Measurements from ENCODE around the gene KIF6.
A peak's percentile ranks its signal among the peaks of the same experiment; 100 is the strongest.

Gene KIF6

GRCh38 chr6:39366931-39367618, 358.1 kb downstream of the KIF6 start:
- no peak for DNase-seq

GRCh38 chr6:39365281-39366074, 359.7 kb downstream of the KIF6 start:
- no peak for DNase-seq

- DNase-seq, result no peak
These were observed 361.9 kb downstream of the KIF6 start for GRCh38 chr6:39363280-39363679.

DNA sequence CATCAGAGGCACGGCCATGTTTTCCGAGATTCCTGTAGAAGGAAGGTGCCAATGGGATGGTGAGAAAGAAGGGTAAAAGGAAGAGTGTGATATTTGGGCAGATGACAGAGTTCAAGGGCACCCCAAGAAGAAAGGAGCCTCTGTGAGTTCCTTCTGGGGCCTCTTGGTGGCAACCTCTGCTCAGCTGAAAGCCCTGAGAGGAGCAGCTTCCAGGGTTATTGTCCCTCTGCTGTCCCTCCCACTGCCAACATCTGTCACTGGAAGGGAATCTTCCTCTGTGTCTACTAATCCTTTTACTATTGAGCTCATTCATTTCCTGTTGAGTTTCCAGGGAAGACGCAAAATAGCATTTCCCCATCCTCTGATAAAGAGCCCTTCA, 362.7 kb downstream of the KIF6 start:
- DNase-seq, result no peak

DNA sequence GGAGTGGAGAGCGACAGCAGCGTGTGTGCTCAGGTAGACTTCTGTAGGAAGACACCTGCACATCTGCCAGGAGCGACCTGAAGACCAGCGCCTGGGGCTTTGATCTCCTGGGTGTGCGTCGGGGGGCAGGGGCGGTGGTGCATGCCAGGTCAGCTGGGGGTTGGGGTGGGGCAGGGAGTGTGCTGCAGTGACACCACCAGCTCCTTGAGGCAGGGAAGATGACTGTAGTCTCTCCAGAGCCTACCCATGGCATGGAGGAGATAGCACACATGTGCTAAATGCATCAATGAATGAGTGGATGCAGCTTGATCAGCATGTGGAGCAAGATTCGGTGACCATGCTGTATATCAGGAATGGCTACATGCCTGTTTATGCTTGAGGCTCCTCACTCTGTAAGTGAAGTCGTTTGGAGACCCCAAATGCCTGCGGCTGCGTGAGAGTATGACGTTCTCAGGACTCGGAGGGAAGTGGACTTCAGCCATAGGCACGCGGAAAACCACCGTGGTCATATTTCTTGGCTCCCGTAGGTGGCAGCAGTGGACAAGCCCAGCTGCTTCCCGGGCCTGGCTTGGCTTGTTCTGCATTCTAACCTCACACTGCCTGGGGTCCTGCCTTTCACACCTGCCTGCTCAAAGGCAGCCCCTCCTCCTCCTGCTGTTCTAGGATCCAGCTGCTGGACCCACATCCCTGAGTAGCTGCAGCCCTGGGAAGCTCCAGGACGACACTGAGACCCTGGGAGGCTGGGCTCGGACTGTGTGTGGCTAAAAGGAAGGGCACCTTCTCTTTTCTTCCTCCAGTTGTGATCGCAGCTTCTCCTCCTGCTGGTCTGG, 363.3 kb downstream of the KIF6 start:
- peak; percentile 25 for DNase-seq

- DNase-seq, result no peak
These were observed 364.8 kb downstream of the KIF6 start for GRCh38 chr6:39360378-39360777.

GRCh38 chr6:39357998-39358686, 367.1 kb downstream of the KIF6 start:
- no peak for DNase-seq

DNA sequence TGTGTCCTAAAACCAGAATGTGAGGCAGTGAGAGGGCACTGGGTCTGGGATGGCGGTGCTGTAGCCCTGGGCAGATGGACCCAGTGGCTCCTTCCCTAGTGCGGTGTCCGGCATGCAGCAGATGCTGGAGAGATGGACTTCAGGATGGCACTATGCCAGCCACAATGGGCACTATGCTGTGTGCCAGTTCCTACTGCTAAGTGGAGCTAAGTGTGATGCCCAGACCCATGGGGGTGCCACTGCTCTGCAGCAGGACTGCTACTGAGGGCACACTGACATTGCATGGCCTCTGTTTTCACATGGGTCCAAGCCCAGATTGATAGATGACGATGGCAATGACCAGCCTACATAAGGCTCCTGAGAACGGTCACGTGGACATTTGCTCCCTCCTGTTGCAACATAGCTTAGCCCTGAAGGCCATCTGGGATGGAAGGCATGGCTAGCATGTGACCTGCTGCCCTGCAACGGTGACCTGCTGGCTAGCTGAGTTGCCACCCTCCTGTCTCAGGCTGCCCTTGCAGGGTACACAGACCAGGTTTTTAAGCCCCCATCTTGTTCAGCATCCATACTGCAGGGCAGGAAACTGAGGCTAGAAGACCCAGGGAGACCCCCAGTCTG, 371.4 kb downstream of the KIF6 start:
- DNase-seq, result no peak

- DNase-seq, result no peak
These were observed 374.3 kb downstream of the KIF6 start for GRCh38 chr6:39350723-39351505.

- DNase-seq, result no peak
These were observed 376.5 kb downstream of the KIF6 start for GRCh38 chr6:39348740-39349139.

DNA sequence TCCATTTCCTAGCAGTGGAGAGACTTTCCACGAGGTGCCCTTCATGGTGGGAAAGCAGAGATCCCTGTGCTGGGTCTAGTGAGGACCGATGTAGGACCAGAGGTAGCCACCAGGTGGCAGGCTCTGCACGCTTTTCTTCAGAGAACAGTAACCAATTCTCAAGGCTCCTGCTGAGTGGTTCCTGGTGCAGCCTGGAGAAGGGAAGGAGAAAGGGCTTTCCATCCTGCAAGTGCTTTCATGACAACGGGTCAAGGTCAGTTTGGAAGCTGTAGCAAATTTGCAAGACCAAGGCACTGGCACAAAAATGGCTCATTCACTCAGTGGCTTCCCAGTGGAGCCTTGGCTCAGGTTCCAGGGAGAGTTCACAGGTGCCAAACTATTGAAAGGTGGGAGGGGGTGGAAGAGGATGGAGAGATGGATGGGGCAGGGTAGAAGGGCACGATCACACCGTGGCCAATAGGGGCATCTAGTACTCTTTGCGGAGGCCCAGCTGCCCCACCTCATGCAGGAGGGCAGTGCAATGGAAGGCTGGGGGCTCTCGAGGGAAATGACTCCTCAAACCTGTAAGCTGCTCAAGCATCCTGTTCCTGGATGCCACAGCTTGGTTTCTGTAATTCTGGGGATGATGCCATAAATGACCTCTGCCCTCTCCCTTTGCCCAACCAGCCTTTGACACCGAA, 377.2 kb downstream of the KIF6 start:
- DNase-seq, result peak; percentile 38

DNA sequence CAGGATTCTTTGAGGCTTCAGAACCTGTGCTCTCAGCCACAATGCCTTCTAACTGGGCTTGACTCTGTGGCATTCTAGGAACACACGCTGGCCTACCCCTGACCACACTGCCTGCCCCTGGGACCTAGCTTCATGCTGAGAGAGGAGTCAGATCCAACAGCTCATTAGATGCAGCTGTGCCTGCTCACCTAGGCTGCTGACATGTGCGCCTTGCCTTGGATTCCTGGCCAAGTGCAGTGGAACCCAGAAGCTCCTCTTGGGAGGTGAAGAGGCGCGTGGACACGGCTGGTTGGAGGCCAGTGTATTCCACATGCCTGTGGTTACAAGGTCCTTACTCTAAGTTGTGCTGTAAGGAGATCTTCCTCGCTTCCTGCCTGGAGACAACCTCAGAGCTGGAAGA, 378.0 kb downstream of the KIF6 start:
- DNase-seq, result no peak

- no peak for DNase-seq
These were observed 380.4 kb downstream of the KIF6 start for GRCh38 chr6:39344821-39345280.

GRCh38 chr6:39343396-39343870, 381.8 kb downstream of the KIF6 start:
- DNase-seq, result no peak

GRCh38 chr6:39342692-39343395, 382.4 kb downstream of the KIF6 start:
- no peak for DNase-seq

GRCh38 chr6:39341937-39342336, 383.3 kb downstream of the KIF6 start:
- no peak for DNase-seq

GRCh38 chr6:39341352-39341751, 383.9 kb downstream of the KIF6 start:
- no peak for DNase-seq

- DNase-seq, result no peak
These were observed 385.2 kb downstream of the KIF6 start for GRCh38 chr6:39339868-39340550.

GRCh38 chr6:39339096-39339867, 385.9 kb downstream of the KIF6 start:
- no peak for DNase-seq

Measured in CD4-positive, alpha-beta T cell treated with Interleukin-21 for 1 hour (primary cell).